Colon (tissue), 2 donors: Measurements from ENCODE around the gene DNAH12.
"Not testable (repeated sequence)": the region's sequence is repeated elsewhere in the genome, so short reads cannot be mapped to it uniquely, and the experiment has no call there.

Experiments used
- FAIRE-seq: peaks from 2 replicates; lab custom pipeline; 2012; peaks lifted over from hg19 to GRCh38; lab: Jason Lieb, UNC
- donor health status: control.
- donor health status: control.

Gene DNAH12

GRCh38 chr3:57518276-57518915 lies 25.7 kb downstream of the DNAH12 start:
- no peak for FAIRE-seq

DNA sequence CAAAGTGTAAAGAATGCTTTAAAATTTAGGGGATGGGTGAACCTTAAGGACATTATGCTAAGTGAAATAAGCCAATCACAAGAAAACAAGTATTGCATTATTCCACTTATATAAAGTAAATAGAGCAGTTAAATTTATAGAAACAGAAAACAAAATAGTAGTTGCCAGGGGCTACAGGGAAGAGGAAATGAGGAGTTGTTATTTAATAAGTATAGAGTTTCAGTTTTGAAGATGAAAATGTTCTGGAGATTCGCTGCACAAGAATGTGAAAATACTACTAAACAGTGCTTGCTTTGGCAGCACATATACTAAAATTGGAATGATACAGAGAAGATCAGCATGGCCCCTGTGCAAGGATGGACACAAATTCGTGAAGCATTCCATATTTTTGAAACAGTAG lies 32.0 kb downstream of the DNAH12 start:
- no peak for FAIRE-seq

GRCh38 chr3:57505901-57506300 lies 38.2 kb downstream of the DNAH12 start:
- FAIRE-seq = no peak

GRCh38 chr3:57500506-57500905 lies 43.6 kb downstream of the DNAH12 start:
- FAIRE-seq = no peak

DNA sequence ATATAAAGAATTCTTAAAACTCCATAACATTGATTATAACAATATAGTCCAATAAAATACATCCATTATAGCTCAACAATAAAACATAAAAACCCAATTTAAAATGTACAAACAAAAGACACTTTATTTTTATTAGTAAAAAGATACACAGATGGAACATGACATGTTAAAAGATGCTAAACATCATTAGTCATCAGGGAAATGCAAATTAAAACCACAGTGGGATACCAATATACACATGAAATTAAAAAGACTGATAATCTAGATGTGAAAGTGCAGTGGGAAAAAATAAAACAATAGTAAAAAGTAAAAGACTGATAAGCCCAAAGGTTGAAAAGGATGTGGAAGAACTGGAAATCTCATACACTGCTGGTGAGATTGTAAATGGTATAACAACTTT lies 46.2 kb downstream of the DNAH12 start:
- FAIRE-seq = peak; percentile 61

DNA sequence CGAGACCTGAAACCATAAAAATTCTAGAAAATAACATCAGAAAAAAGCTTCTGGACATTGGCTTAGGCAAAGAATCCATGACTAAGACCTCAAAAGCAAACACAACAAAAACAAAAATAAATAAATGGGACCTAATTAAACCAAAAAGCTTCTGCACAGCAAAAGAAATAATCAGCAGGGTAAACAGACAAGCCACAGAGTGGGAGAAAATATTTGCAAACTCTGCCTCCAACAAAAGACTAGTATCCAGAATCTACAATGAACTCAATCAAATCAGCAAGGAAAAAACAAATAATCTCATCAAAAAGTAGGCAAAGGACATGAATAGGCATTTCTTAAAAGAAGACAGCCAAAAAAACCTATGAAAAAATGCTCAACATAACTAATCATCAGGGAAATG lies 59.6 kb downstream of the DNAH12 start:
- FAIRE-seq = no peak

- not testable (repeated sequence) for FAIRE-seq
Observed at GRCh38 chr3:57477193-57477592, 67.0 kb downstream of the DNAH12 start.

DNA sequence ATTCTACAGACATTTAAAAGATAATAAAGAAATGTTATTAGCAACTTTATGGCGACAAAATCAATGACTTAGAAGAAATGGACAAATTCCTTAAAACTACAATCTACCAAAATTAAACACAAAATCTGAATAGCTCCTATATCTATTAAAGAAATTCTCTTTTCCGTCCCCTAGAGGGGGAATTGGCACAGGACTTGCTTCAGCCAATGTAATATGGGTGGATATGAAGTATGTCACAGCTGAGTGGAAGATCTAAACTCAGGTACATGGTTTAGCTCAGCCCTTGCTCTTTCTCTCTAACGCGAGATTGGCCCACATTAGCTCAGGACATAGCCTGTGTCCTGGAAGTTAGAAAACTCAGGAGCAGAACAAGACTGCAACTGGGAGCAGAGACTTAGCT lies 79.3 kb downstream of the DNAH12 start:
- FAIRE-seq = no peak

GRCh38 chr3:57464011-57464410 lies 80.1 kb downstream of the DNAH12 start:
- FAIRE-seq = no peak

DNA sequence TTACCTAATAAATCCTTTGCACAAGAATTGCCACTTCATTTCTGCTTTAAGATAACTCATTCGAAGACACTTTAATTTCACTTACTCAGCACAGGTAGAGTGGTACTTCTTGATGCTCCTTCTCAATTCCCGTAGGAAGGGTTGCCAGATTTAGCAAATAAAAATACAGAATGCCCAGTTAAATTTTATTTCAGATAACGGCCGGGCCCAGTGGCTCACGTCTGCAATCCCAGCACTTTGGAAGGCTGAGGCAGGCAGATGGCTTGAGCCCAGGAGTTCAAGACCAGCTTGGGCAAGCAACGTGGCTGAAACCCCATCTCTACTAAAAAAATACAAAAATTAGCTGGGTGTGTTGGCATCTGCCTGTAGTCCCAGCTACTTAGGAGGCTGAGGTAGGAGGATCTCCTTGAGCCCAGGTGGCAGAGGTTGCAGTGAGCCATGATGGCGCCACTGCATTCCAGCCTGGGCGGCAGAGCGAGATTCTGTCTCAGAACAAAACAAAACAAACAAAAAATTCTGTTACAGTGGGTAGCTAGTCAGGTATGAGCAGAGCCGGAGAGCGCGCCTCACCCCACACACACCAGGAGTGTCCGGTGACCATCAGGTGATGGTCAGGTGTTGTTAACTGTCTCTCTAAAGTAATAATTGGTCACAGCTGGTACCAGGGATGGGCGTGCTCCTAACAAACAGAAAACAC lies 92.8 kb downstream of the DNAH12 start:
- FAIRE-seq = no peak

GRCh38 chr3:57449276-57449847 lies 94.8 kb downstream of the DNAH12 start:
- FAIRE-seq = not testable (repeated sequence)

- FAIRE-seq = not testable (repeated sequence)
Observed at GRCh38 chr3:57448489-57448888, 95.7 kb downstream of the DNAH12 start.

- FAIRE-seq = no peak
Observed at GRCh38 chr3:57446318-57446841, 97.8 kb downstream of the DNAH12 start.

GRCh38 chr3:57444469-57444868 lies 99.7 kb downstream of the DNAH12 start:
- no peak for FAIRE-seq

DNA sequence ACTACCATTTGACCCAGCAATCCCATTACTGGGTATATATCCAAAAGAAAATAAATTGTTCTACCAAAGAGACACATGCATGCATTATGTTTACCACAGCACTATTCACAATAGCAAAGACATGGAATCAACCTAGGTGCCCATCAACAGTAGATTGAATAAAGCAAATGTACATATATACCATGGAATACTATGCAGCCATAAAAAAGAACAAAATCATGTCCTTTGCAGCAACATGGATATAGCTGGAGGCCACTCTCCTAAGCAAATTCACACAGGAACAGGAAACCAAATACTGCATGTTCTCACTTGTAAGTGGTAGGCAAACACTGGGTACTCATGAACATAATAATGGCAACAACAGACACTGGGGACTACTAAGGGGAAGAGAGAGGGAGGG lies 104.0 kb downstream of the DNAH12 start:
- not testable (repeated sequence) for FAIRE-seq

DNA sequence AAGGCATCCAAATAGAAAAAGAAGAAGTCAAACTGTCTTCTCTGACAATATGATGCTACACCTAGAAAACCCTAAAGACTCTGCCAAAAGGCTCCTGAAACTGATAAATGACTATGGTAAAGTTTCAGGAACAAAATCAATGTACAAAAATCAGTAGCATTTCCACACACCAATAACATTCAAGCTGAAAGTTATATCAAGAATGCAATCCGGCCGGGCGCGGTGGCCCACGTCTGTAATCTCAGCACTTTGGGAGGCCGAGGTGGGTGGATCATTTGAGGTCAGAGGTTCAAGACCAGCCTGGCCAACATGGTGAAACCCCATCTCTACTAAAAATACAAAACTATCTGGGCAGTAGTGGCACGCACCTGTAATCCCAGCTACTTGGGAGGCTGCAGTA lies 105.7 kb downstream of the DNAH12 start:
- not testable (repeated sequence) for FAIRE-seq

DNA sequence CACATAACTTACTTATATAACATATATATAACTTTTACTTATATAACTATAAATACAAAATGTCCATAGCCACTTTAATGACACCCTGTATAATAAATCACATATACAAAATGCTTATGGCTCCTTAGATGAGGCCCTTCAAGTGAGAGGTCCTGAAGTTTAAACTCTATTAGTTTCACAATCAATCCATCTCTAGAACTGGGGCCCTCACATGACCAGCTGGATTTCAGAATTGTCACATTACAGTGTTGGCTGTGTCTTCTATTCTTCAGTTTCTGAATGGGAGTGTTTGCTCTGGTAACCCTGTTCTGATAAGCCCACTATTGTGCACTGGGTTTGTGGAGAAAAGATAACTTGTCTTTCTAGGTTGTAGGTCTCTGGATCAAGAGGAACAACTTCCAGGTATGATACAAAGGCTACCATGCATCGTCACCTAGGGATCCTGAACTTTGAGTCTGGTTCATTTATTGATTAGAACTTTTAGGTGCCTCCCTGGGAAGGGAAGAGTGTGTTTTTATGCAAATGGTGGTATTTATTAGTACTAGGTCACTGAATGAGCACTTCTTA lies 107.9 kb downstream of the DNAH12 start:
- no peak for FAIRE-seq

- FAIRE-seq = peak; percentile 49
Observed at GRCh38 chr3:57434041-57434440, 110.1 kb downstream of the DNAH12 start.

DNA sequence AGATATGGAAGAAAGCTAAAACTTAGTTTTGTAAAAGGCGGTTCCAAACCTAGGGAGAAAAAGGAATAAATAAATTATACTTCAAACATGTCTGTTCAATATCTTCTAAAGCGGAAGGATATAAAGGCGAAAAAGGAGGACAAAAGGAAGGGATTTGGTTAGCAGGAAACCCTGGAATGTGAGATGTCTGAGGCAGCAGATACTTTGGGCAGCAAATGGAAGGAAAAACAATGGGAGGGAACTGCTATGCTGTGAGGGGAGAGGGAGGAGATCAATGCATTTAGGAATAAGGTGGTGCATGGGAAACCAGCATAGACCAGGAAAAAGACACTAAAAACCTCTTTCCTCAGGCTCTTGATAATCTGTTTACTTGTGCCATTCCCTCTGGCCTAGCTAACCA lies 120.8 kb downstream of the DNAH12 start:
- no peak for FAIRE-seq

DNA sequence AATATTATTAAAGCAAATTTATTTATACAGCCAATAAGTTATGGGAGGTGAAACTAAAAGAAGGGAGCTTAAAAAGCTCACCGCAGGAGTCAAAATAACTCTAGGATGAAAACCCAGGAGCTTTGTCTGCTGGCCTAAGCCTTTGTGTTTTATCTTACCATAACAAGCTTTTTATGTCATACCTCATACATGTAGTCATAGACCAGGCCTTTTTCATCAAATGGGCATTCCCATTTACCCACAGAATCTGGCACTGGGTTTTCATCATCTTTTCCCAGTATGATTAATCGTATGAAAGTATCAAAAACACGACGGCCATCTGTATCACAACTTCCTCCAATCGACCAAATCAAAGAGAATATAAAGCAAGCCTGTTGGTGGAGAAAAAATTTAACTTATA lies 122.8 kb downstream of the DNAH12 start:
- FAIRE-seq = no peak

GRCh38 chr3:57420001-57420400 lies 124.1 kb downstream of the DNAH12 start:
- FAIRE-seq = no peak

DNA sequence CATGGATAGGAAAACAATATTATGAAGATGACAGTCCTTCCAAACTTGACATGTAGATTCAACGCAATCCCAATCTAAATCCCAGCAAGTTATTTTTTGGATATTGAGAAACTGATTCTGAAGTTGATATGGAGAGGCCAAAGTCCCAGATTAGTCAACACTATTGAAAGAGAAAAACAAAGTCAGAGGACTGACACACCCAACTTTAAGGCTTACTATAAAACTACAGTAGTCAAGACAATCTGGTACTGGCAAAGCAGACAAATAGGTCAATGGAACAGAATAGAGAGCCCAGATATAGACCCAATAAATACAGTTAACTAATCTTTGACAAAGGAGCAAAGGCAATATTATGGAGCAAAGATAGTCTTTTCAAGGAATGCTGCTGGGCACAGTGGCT lies 132.4 kb downstream of the DNAH12 start:
- no peak for FAIRE-seq

- FAIRE-seq = no peak
Observed at GRCh38 chr3:57409471-57409870, 134.7 kb downstream of the DNAH12 start.
